ENCODE measurements around the gene MORF4L1. TPM values are rescaled to one million over a fixed set of nuclear protein-coding genes. Genes with fewer than 3 reads are reported as not detected.
"Not testable (repeated sequence)": the region's sequence is repeated elsewhere in the genome, so short reads cannot be mapped to it uniquely, and the experiment has no call there.

Gene MORF4L1
- total and polyA plus RNA-seq, 2 experiments from 2014 or later: 357 to 388 TPM

DNA sequence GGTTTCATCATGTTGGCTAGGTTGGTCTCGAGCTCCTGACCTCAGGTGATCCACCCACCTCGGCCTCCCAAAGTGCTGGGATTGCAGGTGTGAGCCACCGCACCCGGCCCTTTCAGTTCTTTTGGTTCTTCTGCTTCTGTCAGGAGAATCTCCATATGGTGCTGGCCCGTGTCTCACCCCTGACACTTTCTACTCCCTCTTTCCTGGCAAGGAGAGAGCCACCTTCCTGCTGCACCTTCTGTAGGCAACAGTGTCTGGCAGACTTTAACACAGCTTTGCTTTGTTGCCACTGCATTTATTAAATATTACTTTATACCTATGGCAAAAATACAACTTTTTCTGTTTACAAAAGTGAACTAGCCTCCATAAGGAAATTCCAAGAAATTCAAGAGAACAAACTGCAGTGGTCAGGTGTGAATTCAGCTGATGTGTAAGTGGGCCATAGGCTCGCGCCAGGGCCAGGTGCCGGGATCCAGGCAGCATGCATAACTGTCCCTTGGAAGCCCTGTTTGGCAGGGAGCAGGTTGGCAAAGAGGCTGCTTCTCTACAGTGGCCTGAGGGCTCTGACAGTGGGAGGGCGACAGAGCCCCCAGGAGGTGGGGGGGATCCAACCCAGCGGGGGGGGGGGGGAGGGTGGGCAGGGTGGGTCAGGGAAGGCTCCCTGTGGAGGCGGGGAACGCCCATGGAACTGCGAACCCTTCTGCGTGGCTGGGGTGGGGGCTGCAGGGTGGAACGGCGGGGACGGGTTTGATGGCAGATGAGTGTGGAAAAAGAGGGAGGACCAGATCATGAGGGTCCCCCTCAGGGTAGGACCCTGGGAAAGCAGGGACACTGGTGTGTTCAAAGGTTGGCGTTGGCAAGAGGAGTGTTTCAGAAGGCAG is 51.0 kb downstream of the MORF4L1 start:
- Histone ChIP-seq H3K4me2 (ENCODE audit: unreplicated experiment) (no peak overlapping the region), H3K9ac (no peak overlapping the region), H3K4me1 (ENCODE audit: insufficient read depth) (no peaks in the 10 kb centered on the region), H3K27me3 (replicated peaks; ENCODE audit: insufficient read depth) (no peaks in the 10 kb centered on the region), H3K36me3 (ENCODE audit: low read depth) (peaks cover 49% of the 10 kb centered on the region; the same call in 1 of the 2 replicates), H3K79me2 (ENCODE audit: insufficient read depth) (peaks cover 17% of the 10 kb centered on the region), H3K9me3 (ENCODE audit: low read depth) (no peaks in the 10 kb centered on the region), H4K20me1 (ENCODE audit: insufficient read depth) (no peaks in the 10 kb centered on the region), H3K9me2 (ENCODE audit: insufficient read depth) (no peaks in the 10 kb centered on the region), H3K27ac (no peak overlapping the region), H3K4me3 (no peak overlapping the region), H2AFZ (no peak overlapping the region), H3F3A (ENCODE audit: insufficient read depth) (peaks cover 8% of the 10 kb centered on the region)
- DNase-seq: no peak
- 94 to 97% methylated on average over 9 to 18 of the region's 18 CpGs for WGBS, 2 experiments (ENCODE audit: low coverage in 1 of 2, low lambda C conversion rate in 2 of 2, missing lambda C conversion rate in 2 of 2)
- TF ChIP-seq EZH2phosphoT487 (IDR thresholded peaks at IDR 0.05; ENCODE audit: insufficient read depth, low read depth) (no peak), EZH2 (IDR thresholded peaks at IDR 0.05; ENCODE audit: insufficient read depth, poor library complexity, severe bottlenecking) (no peak)
- in situ Hi-C loops (cut with MboI): no loop called here

DNA sequence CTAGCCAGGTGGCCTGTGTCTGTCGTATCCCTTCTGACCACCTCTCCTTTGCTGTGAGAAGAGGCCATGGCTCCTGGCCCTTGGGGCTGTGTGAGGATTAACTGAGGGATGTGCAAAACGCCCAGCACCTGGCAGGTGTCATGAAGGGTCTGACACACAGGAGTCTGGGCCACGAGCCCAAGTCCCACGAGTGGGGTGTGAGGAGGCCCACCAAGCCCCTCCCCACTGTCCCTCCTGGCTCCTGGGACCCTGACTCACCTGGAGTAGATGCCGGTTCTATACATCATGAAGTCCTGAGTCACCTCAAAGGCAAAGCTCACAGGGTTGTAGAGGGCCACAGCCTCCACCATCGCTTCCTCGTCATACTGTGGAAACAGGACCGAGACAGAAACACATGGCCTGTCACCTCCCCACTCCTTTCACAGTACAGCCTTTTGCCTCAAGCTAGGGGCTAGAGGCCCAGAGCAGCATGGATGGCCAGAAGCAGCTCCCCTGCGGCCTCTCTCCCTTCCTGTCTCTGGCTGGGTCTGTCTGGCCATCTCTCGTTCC is 52.5 kb downstream of the MORF4L1 start:
- H3K9me2 ChIP-seq (ENCODE audit: insufficient read depth): no peaks in the 10 kb centered on the region
- peaks cover 35% of the 10 kb centered on the region; the same call in 1 of the 2 replicates for H3K36me3 ChIP-seq (ENCODE audit: low read depth)
- H4K20me1 ChIP-seq (ENCODE audit: insufficient read depth): no peaks in the 10 kb centered on the region
- 77 to 79% methylated on average over 9 of the region's 10 CpGs for WGBS, 2 experiments (ENCODE audit: low coverage in 1 of 2, low lambda C conversion rate in 2 of 2, missing lambda C conversion rate in 2 of 2)
- peaks cover 2% of the 10 kb centered on the region for H3K79me2 ChIP-seq (ENCODE audit: insufficient read depth)
- no peak for DNase-seq
- peaks cover 8% of the 10 kb centered on the region for H3F3A ChIP-seq (ENCODE audit: insufficient read depth)
- no peak overlapping the region for H3K27ac ChIP-seq
- no peak overlapping the region for H3K4me3 ChIP-seq
- no peaks in the 10 kb centered on the region for H3K4me1 ChIP-seq (ENCODE audit: insufficient read depth)
- H3K4me2 ChIP-seq (ENCODE audit: unreplicated experiment): no peak overlapping the region
- H3K9ac ChIP-seq: no peak overlapping the region
- TF ChIP-seq EZH2phosphoT487 (IDR thresholded peaks at IDR 0.05; ENCODE audit: insufficient read depth, low read depth) (no peak), EZH2 (IDR thresholded peaks at IDR 0.05; ENCODE audit: insufficient read depth, poor library complexity, severe bottlenecking) (no peak)
- no peak overlapping the region for H2AFZ ChIP-seq
- H3K9me3 ChIP-seq (ENCODE audit: low read depth): no peaks in the 10 kb centered on the region
- H3K27me3 ChIP-seq (replicated peaks; ENCODE audit: insufficient read depth): no peaks in the 10 kb centered on the region
- in situ Hi-C loops (cut with MboI): no loop called here

DNA sequence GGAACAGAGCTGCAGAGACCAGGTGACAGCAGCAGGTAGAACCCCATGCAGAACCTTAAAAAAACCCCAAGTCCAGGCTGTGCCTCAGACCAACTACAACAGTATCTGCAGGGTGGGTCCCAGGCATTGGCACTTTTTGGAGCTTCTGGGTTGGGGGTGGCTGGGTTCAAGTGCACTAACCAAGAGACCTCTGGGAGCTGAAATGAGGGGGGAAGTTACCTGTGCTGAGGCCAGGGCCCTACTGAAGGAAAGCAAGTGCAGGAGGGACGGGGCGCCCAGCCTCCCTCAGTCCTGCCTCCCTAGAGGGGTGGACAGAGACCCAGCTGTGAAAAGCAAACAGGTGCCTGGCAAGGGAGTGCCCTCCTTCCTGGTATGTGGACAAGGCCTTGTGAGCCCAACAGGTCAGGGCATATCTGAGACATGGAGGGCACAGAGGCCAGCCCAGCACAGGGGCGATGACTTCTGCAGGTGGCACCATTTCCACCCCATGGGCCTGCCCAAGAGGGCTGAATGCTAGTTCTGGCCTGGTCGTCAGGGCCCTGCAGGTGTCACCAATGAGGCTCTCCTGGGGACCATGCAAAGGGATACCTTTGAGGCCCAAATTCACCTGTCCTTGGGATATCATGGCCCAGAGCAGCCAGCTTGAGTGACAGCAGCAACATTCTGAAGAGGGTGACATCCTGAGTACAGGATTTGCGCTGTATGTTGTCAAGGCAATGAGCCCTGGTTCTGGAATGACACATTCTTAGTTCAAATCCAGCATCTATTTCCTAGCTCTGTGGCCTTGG is 53.5 kb downstream of the MORF4L1 start:
- Histone ChIP-seq H3K4me2 (ENCODE audit: unreplicated experiment) (no peak overlapping the region), H3K27ac (no peak overlapping the region), H3K4me1 (ENCODE audit: insufficient read depth) (peaks cover 6% of the 10 kb centered on the region), H3K9me3 (ENCODE audit: low read depth) (no peaks in the 10 kb centered on the region), H3F3A (ENCODE audit: insufficient read depth) (peaks cover 8% of the 10 kb centered on the region), H3K27me3 (replicated peaks; ENCODE audit: insufficient read depth) (no peaks in the 10 kb centered on the region), H3K36me3 (ENCODE audit: low read depth) (peaks cover 27% of the 10 kb centered on the region; the same call in 1 of the 2 replicates), H4K20me1 (ENCODE audit: insufficient read depth) (no peaks in the 10 kb centered on the region), H3K4me3 (no peak overlapping the region), H3K79me2 (ENCODE audit: insufficient read depth) (no peaks in the 10 kb centered on the region), H3K9ac (no peak overlapping the region), H3K9me2 (ENCODE audit: insufficient read depth) (no peaks in the 10 kb centered on the region), H2AFZ (no peak overlapping the region)
- TF ChIP-seq EZH2phosphoT487 (IDR thresholded peaks at IDR 0.05; ENCODE audit: insufficient read depth, low read depth) (no peak), EZH2 (IDR thresholded peaks at IDR 0.05; ENCODE audit: insufficient read depth, poor library complexity, severe bottlenecking) (no peak)
- DNase-seq: no peak
- WGBS, 2 experiments (ENCODE audit: low coverage in 1 of 2, low lambda C conversion rate in 2 of 2, missing lambda C conversion rate in 2 of 2): 87% methylated on average over 5 of the region's 5 CpGs
- in situ Hi-C loops (cut with MboI): no loop called here

DNA sequence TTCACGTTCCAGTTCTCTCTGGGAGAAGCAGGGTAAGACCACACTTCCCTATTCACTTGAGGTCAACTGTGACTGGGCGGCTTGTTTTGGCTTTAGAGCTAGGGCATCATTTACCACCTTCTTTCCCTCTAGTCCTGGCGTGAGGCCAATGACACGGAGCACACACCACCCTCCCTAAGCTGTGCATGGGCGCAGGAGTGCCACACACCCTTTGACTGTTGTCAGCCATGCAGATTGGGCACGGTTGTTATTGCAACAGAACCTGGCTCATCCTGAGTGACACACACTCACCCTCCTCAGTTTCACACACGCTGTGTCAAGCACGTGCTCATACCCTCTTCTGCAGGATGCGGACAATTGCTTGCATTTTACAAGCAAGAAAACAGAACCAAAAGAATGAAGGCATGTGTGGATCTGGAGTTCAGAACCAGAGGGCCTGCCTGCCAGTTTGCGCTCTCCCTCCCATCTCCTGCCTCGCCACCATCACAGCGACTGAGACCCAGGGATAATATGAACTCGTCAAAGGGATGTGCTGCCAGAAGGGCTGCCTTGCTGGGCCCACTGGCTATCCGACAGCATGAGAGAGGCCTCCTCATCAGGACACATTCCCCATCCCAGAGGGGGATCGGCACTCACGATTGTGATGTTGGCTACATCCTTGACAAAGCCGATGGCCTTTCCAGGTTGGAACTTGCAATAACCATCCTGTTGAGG is 54.5 kb downstream of the MORF4L1 start:
- H3K79me2 ChIP-seq (ENCODE audit: insufficient read depth): no peaks in the 10 kb centered on the region
- DNase-seq: no peak
- peaks cover 8% of the 10 kb centered on the region for H3F3A ChIP-seq (ENCODE audit: insufficient read depth)
- in situ Hi-C loops (cut with MboI): no loop called here
- H3K9ac ChIP-seq: no peak overlapping the region
- H3K36me3 ChIP-seq (ENCODE audit: low read depth): peaks cover 18% of the 10 kb centered on the region; the same call in 1 of the 2 replicates
- H3K4me2 ChIP-seq (ENCODE audit: unreplicated experiment): no peak overlapping the region
- H3K4me3 ChIP-seq: no peak overlapping the region
- no peaks in the 10 kb centered on the region for H3K9me3 ChIP-seq (ENCODE audit: low read depth)
- H3K27ac ChIP-seq: no peak overlapping the region
- no peaks in the 10 kb centered on the region for H4K20me1 ChIP-seq (ENCODE audit: insufficient read depth)
- H3K27me3 ChIP-seq (replicated peaks; ENCODE audit: insufficient read depth): no peaks in the 10 kb centered on the region
- peaks cover 9% of the 10 kb centered on the region for H3K4me1 ChIP-seq (ENCODE audit: insufficient read depth)
- H3K9me2 ChIP-seq (ENCODE audit: insufficient read depth): no peaks in the 10 kb centered on the region
- 75 to 79% methylated on average over 17 of the region's 17 CpGs for WGBS, 2 experiments (ENCODE audit: low coverage in 1 of 2, low lambda C conversion rate in 2 of 2, missing lambda C conversion rate in 2 of 2)
- TF ChIP-seq EZH2 (IDR thresholded peaks at IDR 0.05; ENCODE audit: insufficient read depth, poor library complexity, severe bottlenecking) (no peak), EZH2phosphoT487 (IDR thresholded peaks at IDR 0.05; ENCODE audit: insufficient read depth, low read depth) (no peak)
- H2AFZ ChIP-seq: no peak overlapping the region

DNA sequence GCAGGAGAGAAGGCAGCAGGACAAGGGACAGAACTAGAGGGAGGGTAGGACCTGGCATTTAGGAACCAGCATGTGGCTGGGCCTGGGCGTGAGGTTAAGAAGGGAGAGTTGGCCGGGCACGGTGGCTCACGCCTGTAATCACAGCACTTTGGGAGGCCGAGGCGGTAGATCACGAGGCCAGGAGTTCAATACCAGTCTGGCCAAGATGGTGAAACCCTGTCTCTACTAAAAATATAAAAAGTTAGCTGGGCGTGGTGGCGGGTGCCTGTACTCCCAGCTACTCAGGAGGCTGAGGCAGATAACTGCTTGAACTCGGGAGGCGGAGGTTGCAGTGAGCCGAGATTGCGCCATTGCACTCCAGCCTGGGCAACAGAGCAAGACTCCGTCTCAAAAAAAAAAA is 55.5 kb downstream of the MORF4L1 start:
- 92 to 98% methylated on average over 11 to 14 of the region's 14 CpGs for WGBS, 2 experiments (ENCODE audit: low coverage in 1 of 2, low lambda C conversion rate in 2 of 2, missing lambda C conversion rate in 2 of 2)
- H3K27ac ChIP-seq; H3K4me1 ChIP-seq (ENCODE audit: insufficient read depth); H3K4me2 ChIP-seq (ENCODE audit: unreplicated experiment); H3K9me2 ChIP-seq (ENCODE audit: insufficient read depth); H3K9ac ChIP-seq; H2AFZ ChIP-seq; H3K9me3 ChIP-seq (ENCODE audit: low read depth); H3K27me3 ChIP-seq (replicated peaks; ENCODE audit: insufficient read depth); H3K4me3 ChIP-seq; DNase-seq; H3K36me3 ChIP-seq (ENCODE audit: low read depth); H4K20me1 ChIP-seq (ENCODE audit: insufficient read depth); H3F3A ChIP-seq (ENCODE audit: insufficient read depth); H3K79me2 ChIP-seq (ENCODE audit: insufficient read depth); in situ Hi-C loops (cut with MboI): not testable (repeated sequence)

Measured in GM23248 (cell line).